Activated CD4-positive, alpha-beta T cell treated with anti-CD3 and anti-CD28 coated beads, Interleukin-2, amount 50 U/mL, for 1 hour (primary cell): ENCODE measurements around the gene DUOX1.

Experiments used
- DNase-seq: peaks from one replicate; pipeline ENCODE4 v3.0.0-alpha.2; 2020

Gene DUOX1

GRCh38 chr15:45197512-45197911 lies 67.7 kb downstream of the DUOX1 start:
- DNase-seq, result no peak

GRCh38 chr15:45198337-45199135 lies 68.7 kb downstream of the DUOX1 start:
- DNase-seq, result peak; percentile 91

- DNase-seq, result peak; percentile 22
Observed at GRCh38 chr15:45199136-45199810, 69.5 kb downstream of the DUOX1 start.

- DNase-seq, result peak; percentile 96
Observed at GRCh38 chr15:45200001-45200798, 70.4 kb downstream of the DUOX1 start.

GRCh38 chr15:45200799-45201556 lies 71.2 kb downstream of the DUOX1 start:
- peak; percentile 74 for DNase-seq

- DNase-seq, result no peak
Observed at GRCh38 chr15:45201557-45201859, 71.7 kb downstream of the DUOX1 start.

- DNase-seq, result no peak
Observed at GRCh38 chr15:45201869-45202268, 72.1 kb downstream of the DUOX1 start.

GRCh38 chr15:45203182-45203581 lies 73.4 kb downstream of the DUOX1 start:
- no peak for DNase-seq

- DNase-seq, result peak; percentile 52
Observed at GRCh38 chr15:45205192-45205591, 75.4 kb downstream of the DUOX1 start.

- no peak for DNase-seq
Observed at GRCh38 chr15:45212493-45212892, 82.7 kb downstream of the DUOX1 start.
